HepG2 (cell line): ENCODE measurements around the gene PPP1R27. TPM values are rescaled to one million over a fixed set of nuclear protein-coding genes. Genes with fewer than 3 reads are reported as not detected.

Experiments
- CHD2 ChIP-seq: IDR thresholded peaks from 2 replicates; pipeline ENCODE4 v1.6.1; 2011; ENCODE audit warnings: low read depth, low read length, improper control_type of control experiment
- CHD4 ChIP-seq: fragments of 200-600 bp; sonication (generic); IDR thresholded peaks from 2 replicates; pipeline ENCODE4 v1.7.0; 2017; ENCODE audit warnings: mild to moderate bottlenecking, low read length, borderline replicate concordance
- EHMT2 ChIP-seq: fragments of 200-600 bp; sonication (generic); IDR thresholded peaks from 2 replicates; pipeline ENCODE4 v1.7.0; 2017; ENCODE audit warnings: antibody characterized with exemption, low read depth, low read length, borderline replicate concordance
- FLYWCH1 ChIP-seq: sonication (generic); formaldehyde crosslinking; IDR thresholded peaks from 2 replicates; pipeline ENCODE4 v1.8.1; 2023; ENCODE audit warnings: mild to moderate bottlenecking, missing genetic modification reagents
- GTF2F1 ChIP-seq: fragments of 150-350 bp; IDR thresholded peaks from 2 replicates; pipeline ENCODE4 v1.6.1; 2014; ENCODE audit warnings: low read length
- HNRNPK ChIP-seq: fragments of 200-400 bp; formaldehyde crosslinking; IDR thresholded peaks from 2 replicates; pipeline ENCODE4 v1.6.1; 2018; ENCODE audit warnings: low read length, low read depth, moderate library complexity, mild to moderate bottlenecking; ENCODE audit not compliant: poor library complexity, severe bottlenecking
- KDM4B ChIP-seq: sonication (generic); formaldehyde crosslinking; IDR thresholded peaks from 2 replicates; pipeline ENCODE4 v1.4.0; 2020; ENCODE audit warnings: missing genetic modification reagents
- KDM5A ChIP-seq: fragments of 200-600 bp; sonication (generic); IDR thresholded peaks from 2 replicates; pipeline ENCODE4 v1.7.0; 2018; ENCODE audit warnings: antibody characterized with exemption, mild to moderate bottlenecking, low read length, borderline replicate concordance
- MAFK ChIP-seq, 2 experiments: IDR thresholded peaks in 1 of 2; conservative IDR thresholded peaks in 1 of 2; 2 replicates each; pipeline ENCODE4 v1.6.1; 2011; ENCODE audit warnings: improper control_type of control experiment in 2 of 2, low read length in 2 of 2
- NR2F1 ChIP-seq, 2 experiments: fragments of 450-650 bp in 1 of 2; formaldehyde crosslinking in 1 of 2; IDR thresholded peaks; 2 replicates each; pipeline versions ENCODE4 v1.5.0 to v1.6.1; 2016 to 2020; ENCODE audit warnings: mild to moderate bottlenecking in 1 of 2, missing compliant biosample characterization in 1 of 2, missing genetic modification reagents in 1 of 2, moderate library complexity in 1 of 2
- PITX1 ChIP-seq: sonication (generic); formaldehyde crosslinking; IDR thresholded peaks from 2 replicates; pipeline ENCODE4 v1.5.1; 2020; ENCODE audit warnings: mild to moderate bottlenecking, missing genetic modification reagents
- RAD51 ChIP-seq: fragments of 450-650 bp; IDR thresholded peaks from 2 replicates; pipeline ENCODE4 v1.6.1; 2016; ENCODE audit warnings: borderline replicate concordance
- REL ChIP-seq: sonication (generic); formaldehyde crosslinking; conservative IDR thresholded peaks from 2 replicates; pipeline ENCODE4 v1.8.0; 2022; ENCODE audit warnings: mild to moderate bottlenecking, missing genetic modification reagents, moderate library complexity
- REPIN1 ChIP-seq: sonication (generic); formaldehyde crosslinking; IDR thresholded peaks from 2 replicates; pipeline ENCODE4 v1.8.0; 2022; ENCODE audit warnings: missing genetic modification reagents, low read depth, mild to moderate bottlenecking, borderline replicate concordance
- RFX5 ChIP-seq: IDR thresholded peaks from 2 replicates; pipeline ENCODE4 v1.6.1; 2011; ENCODE audit warnings: low read depth, low read length, improper control_type of control experiment
- RXRA ChIP-seq: sonication (generic); formaldehyde crosslinking; IDR thresholded peaks from 2 replicates; pipeline ENCODE4 v1.5.1; 2020; ENCODE audit warnings: missing genetic modification reagents
- SMAD1 ChIP-seq: sonication (generic); formaldehyde crosslinking; IDR thresholded peaks from 2 replicates; pipeline ENCODE4 v1.4.0; 2020; ENCODE audit warnings: missing genetic modification reagents, low read depth, mild to moderate bottlenecking, borderline replicate concordance
- TEAD2 ChIP-seq: sonication (generic); formaldehyde crosslinking; IDR thresholded peaks from 2 replicates; pipeline ENCODE4 v1.9.0; 2021; ENCODE audit warnings: missing genetic modification reagents
- ZEB1 ChIP-seq: IDR thresholded peaks from 2 replicates; pipeline ENCODE4 v1.6.1; 2012; ENCODE audit warnings: mild to moderate bottlenecking, low read depth, inconsistent platforms; ENCODE audit not compliant: insufficient replicate concordance
- ZNF460 ChIP-seq: sonication (generic); formaldehyde crosslinking; IDR thresholded peaks from 2 replicates; pipeline ENCODE4 v1.5.1; 2020; ENCODE audit warnings: missing genetic modification reagents, mild to moderate bottlenecking, borderline replicate concordance
- ZNF569 ChIP-seq: sonication (generic); formaldehyde crosslinking; IDR thresholded peaks from 2 replicates; pipeline ENCODE4 v1.5.0; 2020; ENCODE audit warnings: mild to moderate bottlenecking, missing genetic modification reagents, moderate library complexity, borderline replicate concordance
- ZNF660 ChIP-seq: sonication (generic); formaldehyde crosslinking; IDR thresholded peaks from 2 replicates; pipeline ENCODE4 v1.5.1; 2020; ENCODE audit warnings: mild to moderate bottlenecking, low read depth, missing genetic modification reagents, borderline replicate concordance
- ZNF672 ChIP-seq: sonication (generic); formaldehyde crosslinking; IDR thresholded peaks from 2 replicates; pipeline ENCODE4 v1.8.1; 2022; ENCODE audit warnings: missing genetic modification reagents
- polyA plus RNA-seq, 8 experiments: library from polyadenylated mRNA; depleted of rRNA in 3 of 8; stranded (reverse) in 7 of 8; unstranded in 1 of 8; fragments of >200 nt; fragmentation: Illumina TruSeq in 4 of 8; extraction: Trizol in 4 of 8; gene quantifications; 2 replicates each; pipeline versions ENCODE4 v1.2.1 to v1.2.3, GENCODE V29; 2011 to 2016; ENCODE audit warnings: low read depth in 4 of 8, missing spikeins in 1 of 8, mixed read lengths in 1 of 8; ENCODE audit not compliant: insufficient read depth in 1 of 8
- total RNA-seq, 5 experiments: library from RNA; depleted of rRNA; stranded (reverse); fragments of >200 nt; fragmentation: Illumina TruSeq; extraction: Trizol; gene quantifications; 2 replicates each; pipeline ENCODE4 v1.2.3, GENCODE V29; 2016; ENCODE audit warnings: low read depth in 1 of 5
- TF ChIP-seq, protein P1 (sequence below): sonication (generic); formaldehyde crosslinking; IDR thresholded peaks from 2 replicates; pipeline ENCODE4 v1.5.0; 2020; ENCODE audit warnings: missing genetic modification reagents, mild to moderate bottlenecking, borderline replicate concordance
- TF ChIP-seq, protein P2 (sequence below): sonication (generic); formaldehyde crosslinking; IDR thresholded peaks from 2 replicates; pipeline ENCODE4 v1.4.0; 2020; ENCODE audit warnings: missing genetic modification reagents, borderline replicate concordance

The PPP1R27 gene
- total and polyA plus RNA-seq, 2 of the 13 experiments (the other 11 are each of a cell fraction or from before 2014, with no cell fraction given), result 0.17 to 1.00 TPM

DNA sequence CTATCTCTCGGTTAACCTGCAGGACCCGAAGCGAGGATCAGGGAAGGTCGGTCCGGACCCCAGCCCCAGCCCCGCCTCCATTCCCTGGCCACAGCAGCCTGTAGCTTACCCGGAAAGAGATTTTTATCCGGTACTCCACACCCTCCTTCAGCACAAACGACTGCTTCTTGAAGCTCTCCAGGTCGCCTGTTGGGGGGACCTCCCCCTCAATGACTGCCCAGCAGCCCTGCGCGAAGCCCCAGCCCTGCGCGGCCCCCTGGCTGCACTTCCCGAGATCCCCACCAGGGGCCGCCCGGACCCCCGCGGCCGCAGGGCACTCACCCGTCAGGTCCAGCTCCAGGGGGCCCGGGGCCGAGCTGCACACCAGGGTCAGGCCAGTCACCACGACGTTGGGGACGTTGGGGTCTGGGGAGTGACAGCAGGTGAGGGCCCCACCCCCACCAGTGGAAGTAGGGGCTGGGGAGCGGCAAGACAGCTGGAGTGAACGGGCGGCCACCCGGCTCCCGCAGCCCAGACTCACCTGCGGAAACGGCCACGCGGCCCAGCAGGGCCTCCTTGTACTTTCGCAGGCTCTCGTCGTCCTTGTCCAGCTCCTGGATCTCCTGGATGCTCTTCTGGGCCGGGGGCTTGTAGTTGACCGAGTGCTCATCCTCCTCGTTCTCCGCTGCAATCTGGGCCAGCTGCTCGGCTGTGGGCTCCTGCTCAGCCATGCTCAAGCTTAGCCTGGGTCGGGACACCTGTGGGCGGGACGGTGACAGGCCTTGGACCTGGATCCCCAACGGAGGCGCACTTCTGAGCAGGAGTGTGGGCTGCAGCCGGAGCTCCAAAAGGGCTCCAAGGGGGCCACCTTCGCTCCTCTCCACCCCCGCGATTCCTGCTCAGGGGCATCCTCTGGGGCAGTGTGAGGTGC lies 34.6 kb upstream of the PPP1R27 start (continued):
- TF ChIP-seq CHD2, result no peak
- 0 out of 2 replicates have a peak, but pooled peaks have one; percentile 14 for TF ChIP-seq PITX1 (CRISPR knock-in tag)
- TF ChIP-seq HNRNPK, result peak; percentile 81
- TF ChIP-seq ZEB1, result peak; percentile 9
- TF ChIP-seq FLYWCH1 (CRISPR knock-in tag), result no peak
- no peak for TF ChIP-seq KDM4B
- peak; percentile 73 for TF ChIP-seq REPIN1
- no peak for TF ChIP-seq GTF2F1
- peak; percentile 81; the same call in 1 of the 2 replicates for TF ChIP-seq REL (CRISPR knock-in tag)
- TF ChIP-seq, protein P1, sequence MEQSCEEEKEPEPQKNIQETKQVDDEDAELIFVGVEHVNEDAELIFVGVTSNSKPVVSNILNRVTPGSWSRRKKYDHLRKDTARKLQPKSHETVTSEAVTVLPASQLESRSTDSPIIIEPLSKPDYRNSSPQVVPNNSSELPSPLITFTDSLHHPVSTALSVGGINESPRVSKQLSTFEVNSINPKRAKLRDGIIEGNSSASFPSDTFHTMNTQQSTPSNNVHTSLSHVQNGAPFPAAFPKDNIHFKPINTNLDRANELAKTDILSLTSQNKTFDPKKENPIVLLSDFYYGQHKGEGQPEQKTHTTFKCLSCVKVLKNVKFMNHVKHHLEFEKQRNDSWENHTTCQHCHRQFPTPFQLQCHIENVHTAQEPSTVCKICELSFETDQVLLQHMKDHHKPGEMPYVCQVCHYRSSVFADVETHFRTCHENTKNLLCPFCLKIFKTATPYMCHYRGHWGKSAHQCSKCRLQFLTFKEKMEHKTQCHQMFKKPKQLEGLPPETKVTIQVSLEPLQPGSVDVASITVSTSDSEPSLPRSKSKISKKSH, result peak; percentile 14
- 0 out of 2 replicates have a peak, but pooled peaks have one; percentile 49 for TF ChIP-seq CHD4
- TF ChIP-seq TEAD2, result no peak
- TF ChIP-seq RXRA (CRISPR knock-in tag), result peak; percentile 4; the same call in 1 of the 2 replicates
- no peak for TF ChIP-seq ZNF660 (CRISPR knock-in tag)
- no peak for TF ChIP-seq RAD51
- no peak for TF ChIP-seq ZNF569
- no peak for TF ChIP-seq EHMT2
- TF ChIP-seq KDM5A, result no peak
- TF ChIP-seq SMAD1 (CRISPR knock-in tag), result no peak
- peak; percentile 52; the same call in 1 of the 2 replicates for TF ChIP-seq ZNF672
- no peak for TF ChIP-seq MAFK (conservative IDR thresholded peaks at IDR 0.05 in 1 of 2, IDR thresholded peaks at IDR 0.05 in 1 of 2; ENCODE audit: low read length in 2 of 2)
- no peak for TF ChIP-seq NR2F1 (CRISPR knock-in tag; IDR thresholded peaks at IDR 0.05)
- TF ChIP-seq, protein P2, sequence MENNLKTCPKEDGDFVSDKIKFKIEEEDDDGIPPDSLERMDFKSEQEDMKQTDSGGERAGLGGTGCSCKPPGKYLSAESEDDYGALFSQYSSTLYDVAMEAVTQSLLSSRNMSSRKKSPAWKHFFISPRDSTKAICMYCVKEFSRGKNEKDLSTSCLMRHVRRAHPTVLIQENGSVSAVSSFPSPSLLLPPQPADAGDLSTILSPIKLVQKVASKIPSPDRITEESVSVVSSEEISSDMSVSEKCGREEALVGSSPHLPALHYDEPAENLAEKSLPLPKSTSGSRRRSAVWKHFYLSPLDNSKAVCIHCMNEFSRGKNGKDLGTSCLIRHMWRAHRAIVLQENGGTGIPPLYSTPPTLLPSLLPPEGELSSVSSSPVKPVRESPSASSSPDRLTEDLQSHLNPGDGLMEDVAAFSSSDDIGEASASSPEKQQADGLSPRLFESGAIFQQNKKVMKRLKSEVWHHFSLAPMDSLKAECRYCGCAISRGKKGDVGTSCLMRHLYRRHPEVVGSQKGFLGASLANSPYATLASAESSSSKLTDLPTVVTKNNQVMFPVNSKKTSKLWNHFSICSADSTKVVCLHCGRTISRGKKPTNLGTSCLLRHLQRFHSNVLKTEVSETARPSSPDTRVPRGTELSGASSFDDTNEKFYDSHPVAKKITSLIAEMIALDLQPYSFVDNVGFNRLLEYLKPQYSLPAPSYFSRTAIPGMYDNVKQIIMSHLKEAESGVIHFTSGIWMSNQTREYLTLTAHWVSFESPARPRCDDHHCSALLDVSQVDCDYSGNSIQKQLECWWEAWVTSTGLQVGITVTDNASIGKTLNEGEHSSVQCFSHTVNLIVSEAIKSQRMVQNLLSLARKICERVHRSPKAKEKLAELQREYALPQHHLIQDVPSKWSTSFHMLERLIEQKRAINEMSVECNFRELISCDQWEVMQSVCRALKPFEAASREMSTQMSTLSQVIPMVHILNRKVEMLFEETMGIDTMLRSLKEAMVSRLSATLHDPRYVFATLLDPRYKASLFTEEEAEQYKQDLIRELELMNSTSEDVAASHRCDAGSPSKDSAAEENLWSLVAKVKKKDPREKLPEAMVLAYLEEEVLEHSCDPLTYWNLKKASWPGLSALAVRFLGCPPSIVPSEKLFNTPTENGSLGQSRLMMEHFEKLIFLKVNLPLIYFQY, result no peak
- no peak; the same call in 1 of the 2 replicates for TF ChIP-seq ZNF460 (CRISPR knock-in tag)
- TF ChIP-seq RFX5, result no peak
